Hepatocyte (in vitro differentiated cells): Measurements from ENCODE around the gene SETBP1. TPM values are rescaled to one million over a fixed set of nuclear protein-coding genes. Genes with fewer than 3 reads are reported as not detected.

Experiments used
- DNase-seq: peaks from one replicate; pipeline ENCODE4 v3.0.0-alpha.2; 2016; ENCODE audit warnings: low spot score
- H2AFZ ChIP-seq: fragments of 200-600 bp; sonication (generic); 2 replicates; pipeline ENCODE4 v1.6.0; 2016; ENCODE audit warnings: antibody characterized with exemption, mild to moderate bottlenecking
- H3K27ac ChIP-seq: fragments of 200-600 bp; sonication (generic); 2 replicates; pipeline ENCODE4 v1.5.1; 2016; ENCODE audit warnings: mild to moderate bottlenecking
- H3K27me3 ChIP-seq: fragments of 200-600 bp; sonication (generic); 2 replicates; pipeline ENCODE4 v1.6.1; 2016
- H3K36me3 ChIP-seq: fragments of 200-600 bp; sonication (generic); replicated peaks from 2 replicates; pipeline ENCODE4 v1.5.1; 2016; ENCODE audit warnings: low read depth; ENCODE audit not compliant: insufficient read depth
- H3K4me1 ChIP-seq: fragments of 200-600 bp; sonication (generic); 2 replicates; pipeline ENCODE4 v1.5.1; 2016; ENCODE audit warnings: mild to moderate bottlenecking, moderate library complexity; ENCODE audit not compliant: insufficient read depth
- H3K4me2 ChIP-seq: fragments of 200-600 bp; sonication (generic); 2 replicates; pipeline ENCODE4 v1.6.0; 2016
- H3K4me3 ChIP-seq: fragments of 200-600 bp; sonication (generic); 2 replicates; pipeline ENCODE4 v1.5.1; 2016; ENCODE audit warnings: mild to moderate bottlenecking
- H3K79me2 ChIP-seq: fragments of 200-600 bp; sonication (generic); 2 replicates; pipeline ENCODE4 v1.6.0; 2017; ENCODE audit warnings: mild to moderate bottlenecking
- H3K9me2 ChIP-seq: fragments of 200-600 bp; sonication (generic); replicated peaks from 2 replicates; pipeline ENCODE4 v1.6.0; 2017; ENCODE audit warnings: mild to moderate bottlenecking; ENCODE audit not compliant: insufficient read depth
- H3K9me3 ChIP-seq: fragments of 200-600 bp; sonication (generic); 2 replicates; pipeline ENCODE4 v1.5.1; 2016; ENCODE audit warnings: low read depth, mild to moderate bottlenecking
- H4K20me1 ChIP-seq: fragments of 200-600 bp; sonication (generic); 2 replicates; pipeline ENCODE4 v1.6.0; 2016; ENCODE audit warnings: mild to moderate bottlenecking; ENCODE audit not compliant: insufficient read depth, poor library complexity, severe bottlenecking
- EZH2 ChIP-seq: fragments of 200-600 bp; sonication (generic); IDR thresholded peaks from 2 replicates; pipeline ENCODE4 v1.6.1; 2016; ENCODE audit warnings: antibody characterized with exemption, mild to moderate bottlenecking, borderline replicate concordance
- EZH2phosphoT487 ChIP-seq: fragments of 200-600 bp; sonication (generic); IDR thresholded peaks from one replicate; pipeline ENCODE4 v1.6.1; 2018; ENCODE audit warnings: antibody characterized with exemption, mild to moderate bottlenecking, low read depth, moderate library complexity; ENCODE audit not compliant: unreplicated experiment, severe bottlenecking
- WGBS: methylation state at CpG from one replicate; pipeline ENCODE4 v1.1.6; 2016; ENCODE audit warnings: low lambda C conversion rate; ENCODE audit errors: missing lambda C conversion rate; 5-methylcytosine and 5-hydroxymethylcytosine counted together
- polyA plus RNA-seq: library from polyadenylated mRNA; unstranded; fragments of >200 nt; fragmentation: Nextera tagmentation; extraction: Ambion mirVana; gene quantifications from 2 replicates; pipeline ENCODE4 v1.2.1, GENCODE V29; 2016
- total RNA-seq: library from RNA; depleted of rRNA; stranded (reverse); fragments of >200 nt; gene quantifications from 2 replicates; pipeline ENCODE4 v1.2.3, GENCODE V29; 2014
- TF ChIP-seq, protein P1 (sequence below): fragments of 200-600 bp; sonication (generic); IDR thresholded peaks from 2 replicates; pipeline ENCODE4 v1.5.1; 2016; ENCODE audit warnings: antibody characterized with exemption, mild to moderate bottlenecking; ENCODE audit not compliant: poor library complexity

The SETBP1 gene
- 20.1 and 21.1 TPM in 2 replicates for total RNA-seq
- 8.6 and 10.3 TPM in 2 replicates for polyA plus RNA-seq

DNA sequence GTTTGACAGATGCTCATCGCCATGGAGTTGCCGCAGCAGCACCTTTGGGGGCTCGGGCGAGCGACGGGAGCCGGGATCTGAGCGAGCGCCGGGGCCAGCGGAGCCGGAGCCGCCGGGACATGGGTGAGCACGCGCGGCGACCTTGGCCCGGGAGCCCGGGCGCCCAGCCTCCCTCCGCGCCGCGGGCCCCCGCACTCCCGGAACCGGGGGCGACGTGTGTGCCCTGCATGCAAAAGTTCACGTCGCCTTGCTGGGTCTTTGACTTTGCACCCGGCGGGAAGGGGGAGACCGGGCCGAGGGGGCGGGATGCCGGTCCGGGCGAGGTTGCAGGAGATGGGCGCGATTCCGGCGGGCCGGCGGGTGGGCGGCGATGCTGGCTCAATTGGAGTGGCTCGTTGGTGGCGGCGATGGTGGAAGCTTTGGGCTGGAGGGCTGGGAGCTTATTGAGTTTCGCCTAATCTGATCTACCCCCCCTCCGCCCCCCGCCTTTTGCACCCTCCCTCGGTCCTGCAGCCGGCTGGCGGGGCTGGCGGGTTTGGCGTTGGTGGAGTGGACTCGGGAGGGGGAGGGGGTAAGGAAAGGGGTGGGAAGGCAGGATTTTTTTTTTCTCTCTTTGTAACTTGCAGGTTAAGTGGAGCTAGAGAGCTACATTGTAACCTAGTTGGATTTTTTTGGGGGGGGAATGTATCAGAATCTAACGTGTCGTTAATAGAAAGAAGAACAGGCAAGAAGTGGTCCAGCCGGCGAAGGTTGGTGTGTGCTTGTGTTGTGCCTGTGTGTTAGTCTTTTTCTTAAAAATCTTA lies at the start of gene SETBP1:
SETBP1 (plus strand) TSS at position 616 of the 803 bp plus-strand sequence. CDS start 20,459 bp downstream, outside the sequence.
- H3K27me3 ChIP-seq: no peaks in the 10 kb centered on the region
- peaks cover 16% of the 10 kb centered on the region for H3K4me1 ChIP-seq
- H3K27ac ChIP-seq: peak within 1 kb of the TSS; percentile 99
- peaks cover 53% of the 10 kb centered on the region for H3K79me2 ChIP-seq
- H3K4me2 ChIP-seq: peak within 1 kb of the TSS; percentile 88
- TF ChIP-seq, protein P1, sequence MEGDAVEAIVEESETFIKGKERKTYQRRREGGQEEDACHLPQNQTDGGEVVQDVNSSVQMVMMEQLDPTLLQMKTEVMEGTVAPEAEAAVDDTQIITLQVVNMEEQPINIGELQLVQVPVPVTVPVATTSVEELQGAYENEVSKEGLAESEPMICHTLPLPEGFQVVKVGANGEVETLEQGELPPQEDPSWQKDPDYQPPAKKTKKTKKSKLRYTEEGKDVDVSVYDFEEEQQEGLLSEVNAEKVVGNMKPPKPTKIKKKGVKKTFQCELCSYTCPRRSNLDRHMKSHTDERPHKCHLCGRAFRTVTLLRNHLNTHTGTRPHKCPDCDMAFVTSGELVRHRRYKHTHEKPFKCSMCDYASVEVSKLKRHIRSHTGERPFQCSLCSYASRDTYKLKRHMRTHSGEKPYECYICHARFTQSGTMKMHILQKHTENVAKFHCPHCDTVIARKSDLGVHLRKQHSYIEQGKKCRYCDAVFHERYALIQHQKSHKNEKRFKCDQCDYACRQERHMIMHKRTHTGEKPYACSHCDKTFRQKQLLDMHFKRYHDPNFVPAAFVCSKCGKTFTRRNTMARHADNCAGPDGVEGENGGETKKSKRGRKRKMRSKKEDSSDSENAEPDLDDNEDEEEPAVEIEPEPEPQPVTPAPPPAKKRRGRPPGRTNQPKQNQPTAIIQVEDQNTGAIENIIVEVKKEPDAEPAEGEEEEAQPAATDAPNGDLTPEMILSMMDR: peak; percentile 22
- no peak for TF ChIP-seq EZH2phosphoT487
- WGBS: under 1% methylated on average over 43 of the region's 64 CpGs
- DNase-seq: peak; percentile 84
- no peaks in the 10 kb centered on the region for H4K20me1 ChIP-seq
- no peaks in the 10 kb centered on the region for H3K36me3 ChIP-seq
- peak within 1 kb of the TSS; percentile 68 for H2AFZ ChIP-seq
- no peaks in the 10 kb centered on the region for H3K9me3 ChIP-seq
- H3K9me2 ChIP-seq: no peaks in the 10 kb centered on the region
- peak within 1 kb of the TSS; percentile 97 for H3K4me3 ChIP-seq

- Histone ChIP-seq H3K36me3 (no peaks in the 10 kb centered on the region), H3K4me2 (no peak overlapping the region), H3K9me3 (no peaks in the 10 kb centered on the region), H4K20me1 (no peaks in the 10 kb centered on the region), H3K27ac (no peak overlapping the region), H2AFZ (no peak overlapping the region), H3K27me3 (no peaks in the 10 kb centered on the region), H3K4me3 (no peak overlapping the region), H3K79me2 (no peaks in the 10 kb centered on the region), H3K4me1 (peaks cover 8% of the 10 kb centered on the region), H3K9me2 (no peaks in the 10 kb centered on the region)
- TF ChIP-seq EZH2 (no peak), EZH2phosphoT487 (no peak)
- TF ChIP-seq, protein P1: no peak
- WGBS: 93% methylated on average over 3 of the region's 3 CpGs
- no peak for DNase-seq
Measured at GRCh38 chr18:44632469-44633145, 48.1 kb upstream of the SETBP1 start.

DNA sequence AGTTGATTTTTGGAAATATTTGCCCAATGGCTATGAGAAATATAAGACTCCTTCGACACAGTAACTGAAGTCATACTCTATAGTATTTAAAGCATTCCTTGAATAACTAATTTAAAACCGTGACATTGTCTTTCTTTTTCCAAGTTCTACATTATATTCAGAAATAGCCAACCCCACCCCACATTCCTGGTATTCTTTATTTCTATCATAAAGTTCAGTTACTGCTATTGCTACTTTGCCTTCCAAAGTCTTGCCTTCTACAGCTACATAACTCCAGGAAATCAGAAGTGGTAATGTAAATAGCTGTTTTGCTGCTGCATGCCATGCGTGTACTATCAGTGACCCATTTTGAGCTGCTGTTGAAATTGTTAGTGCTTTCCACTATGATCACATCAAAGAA lies 45.1 kb upstream of the SETBP1 start:
- Histone ChIP-seq H3K9me3 (no peaks in the 10 kb centered on the region), H3K9me2 (no peaks in the 10 kb centered on the region), H3K27me3 (no peaks in the 10 kb centered on the region), H3K4me2 (no peak overlapping the region), H3K27ac (no peak overlapping the region), H3K4me3 (no peak overlapping the region), H3K4me1 (peaks cover 8% of the 10 kb centered on the region), H3K36me3 (no peaks in the 10 kb centered on the region), H2AFZ (no peak overlapping the region), H4K20me1 (no peaks in the 10 kb centered on the region), H3K79me2 (no peaks in the 10 kb centered on the region)
- TF ChIP-seq, protein P1: no peak
- no peak for TF ChIP-seq EZH2phosphoT487
- TF ChIP-seq EZH2: no peak
- DNase-seq: no peak
- WGBS: 96% methylated on average over 3 of the region's 3 CpGs
